PC-9 (cell line): ENCODE results near the gene RNU1-2. TPM values are rescaled to one million over a fixed set of nuclear protein-coding genes. Genes with fewer than 3 reads are reported as not detected.
"Not testable (repeated sequence)": the region's sequence is repeated elsewhere in the genome, so short reads cannot be mapped to it uniquely, and the experiment has no call there.

ENCODE experiments used
- BruUV-seq: library from RNA; stranded (reverse); fragments of 400-500 nt; replicated peaks from 2 replicates; lab custom pipeline; 2021; lab: Mats Ljungman, UMichigan
- CTCF ChIA-PET: fragments of 300-600 bp; sonication (Branson Sonifier 250); formaldehyde crosslinking; loops from one replicate; lab custom pipeline; 2022; ENCODE audit warnings: antibody characterized with exemption; lab: Charles Lee
- POLR2A ChIA-PET: fragments of 300-600 bp; sonication (Branson Sonifier 250); formaldehyde crosslinking; loops from one replicate; lab custom pipeline; 2022; ENCODE audit warnings: antibody characterized with exemption; ENCODE audit not compliant: unreplicated experiment; lab: Charles Lee
- DNase-seq, 2 experiments: peaks; one replicate each; pipeline versions ENCODE4 v3.0.0 to v3.0.0-alpha.2; 2015 to 2022; ENCODE audit warnings: mixed read lengths in 1 of 2
- H2AFZ ChIP-seq: fragments of 200-600 bp; sonication (generic); 2 replicates; pipeline ENCODE4 v1.8.1; 2017; ENCODE audit warnings: antibody characterized with exemption
- H3F3A ChIP-seq: fragments of 200-600 bp; sonication (generic); 2 replicates; pipeline ENCODE4 v1.8.1; 2017; ENCODE audit warnings: antibody characterized with exemption, mild to moderate bottlenecking, low read depth; ENCODE audit not compliant: insufficient read depth
- H3K27ac ChIP-seq: fragments of 200-600 bp; sonication (generic); 2 replicates; pipeline ENCODE4 v1.6.1; 2016; ENCODE audit warnings: mixed run types
- H3K27me3 ChIP-seq: fragments of 200-600 bp; sonication (generic); 2 replicates; pipeline ENCODE4 v1.6.1; 2016; ENCODE audit warnings: low read depth, mixed run types; ENCODE audit not compliant: insufficient read depth
- H3K36me3 ChIP-seq: fragments of 200-600 bp; sonication (generic); 2 replicates; pipeline ENCODE4 v1.6.1; 2016; ENCODE audit warnings: low read depth, mixed run types
- H3K4me1 ChIP-seq: fragments of 200-600 bp; sonication (generic); replicated peaks from 2 replicates; pipeline ENCODE4 v1.6.1; 2016; ENCODE audit warnings: mixed run types; ENCODE audit not compliant: insufficient read depth
- H3K4me2 ChIP-seq: fragments of 200-600 bp; sonication (generic); 2 replicates; pipeline ENCODE4 v1.6.1; 2017; ENCODE audit warnings: mixed run types
- H3K4me3 ChIP-seq: fragments of 200-600 bp; sonication (generic); 2 replicates; pipeline ENCODE4 v1.6.1; 2016; ENCODE audit warnings: mixed run types
- H3K79me2 ChIP-seq: fragments of 200-600 bp; sonication (generic); 2 replicates; pipeline ENCODE4 v1.6.1; 2017; ENCODE audit warnings: low read depth, mixed run types
- H3K9me2 ChIP-seq: fragments of 200-600 bp; sonication (generic); 2 replicates; pipeline ENCODE4 v1.8.1; 2017; ENCODE audit warnings: mild to moderate bottlenecking; ENCODE audit not compliant: insufficient read depth
- H3K9me3 ChIP-seq: fragments of 200-600 bp; sonication (generic); 2 replicates; pipeline ENCODE4 v1.8.1; 2016; ENCODE audit warnings: low read depth; ENCODE audit not compliant: insufficient read depth
- H4K20me1 ChIP-seq: fragments of 200-600 bp; sonication (generic); 2 replicates; pipeline ENCODE4 v1.8.1; 2017; ENCODE audit not compliant: insufficient read depth
- CTCF ChIP-seq: fragments of 200-600 bp; sonication (generic); conservative IDR thresholded peaks from 2 replicates; pipeline ENCODE4 v1.6.1; 2017; ENCODE audit warnings: mixed run types, antibody characterized with exemption, mild to moderate bottlenecking, moderate library complexity
- EZH2 ChIP-seq: fragments of 200-600 bp; sonication (generic); IDR thresholded peaks from 2 replicates; pipeline ENCODE4 v1.8.0; 2017; ENCODE audit warnings: antibody characterized with exemption, low read depth
- intact Hi-C: fragments of 100-400 bp; cut with micrococcal nuclease; formaldehyde crosslinking; loops from one replicate; pipeline ENCODE4 v1.10.0; 2022; ENCODE audit not compliant: unreplicated experiment
- total RNA-seq: library from RNA; stranded (reverse); gene quantifications from 2 replicates; pipeline ENCODE4 v1.2.3, GENCODE V29; 2021

RNU1-2 gene
- total RNA-seq, 1 experiment from 2014 or later = 1,333 TPM

- H2AFZ ChIP-seq = peak overlapping the region; percentile 77
- no peak for DNase-seq
- H3F3A ChIP-seq = no peaks in the 10 kb centered on the region
- TF ChIP-seq EZH2 = no peak
- no peak for TF ChIP-seq CTCF
- intact Hi-C loops = loop anchor here (5.0 kb wide), 2 partner anchors 34 to 134 kb away; no protein-coding TSS in a partner anchor
- H3K27me3 ChIP-seq = no peaks in the 10 kb centered on the region
- no TSS peak for BruUV-seq
- no peaks in the 10 kb centered on the region for H4K20me1 ChIP-seq
- peak overlapping the region; percentile 86 for H3K4me2 ChIP-seq
- no peaks in the 10 kb centered on the region for H3K9me2 ChIP-seq
- no peaks in the 10 kb centered on the region for H3K79me2 ChIP-seq
- no peak overlapping the region for H3K27ac ChIP-seq
- POLR2A ChIA-PET = interaction anchor here (0.7 kb wide), 1 partner anchor 21 kb away, joined by 3 read pairs; no protein-coding TSS in a partner anchor
- no peaks in the 10 kb centered on the region for H3K36me3 ChIP-seq
- no peaks in the 10 kb centered on the region for H3K9me3 ChIP-seq
- no peaks in the 10 kb centered on the region for H3K4me1 ChIP-seq
- H3K4me3 ChIP-seq = peak overlapping the region; percentile 65
- CTCF ChIA-PET = no interaction called here
Observed at GRCh38 chr1:16913181-16913832, 17.5 kb downstream of the RNU1-2 start.

GRCh38 chr1:16913833-16914662 lies 18.3 kb downstream of the RNU1-2 start:
- Histone ChIP-seq H3K27me3 (no peaks in the 10 kb centered on the region), H3K4me2 (peak overlapping the region; percentile 86), H4K20me1 (no peaks in the 10 kb centered on the region), H3K36me3 (no peaks in the 10 kb centered on the region), H3K79me2 (no peaks in the 10 kb centered on the region), H3K27ac (no peak overlapping the region), H3K9me3 (no peaks in the 10 kb centered on the region), H2AFZ (peak overlapping the region; percentile 77), H3K4me3 (peak overlapping the region; percentile 65), H3K4me1 (no peaks in the 10 kb centered on the region), H3K9me2 (no peaks in the 10 kb centered on the region), H3F3A (no peaks in the 10 kb centered on the region)
- intact Hi-C loops = loop anchor here (5.0 kb wide), 2 partner anchors 33 to 133 kb away; no protein-coding TSS in a partner anchor
- ChIA-PET POLR2A (interaction anchor here (0.7 kb wide), 1 partner anchor 20 kb away, joined by 3 read pairs; no protein-coding TSS in a partner anchor), CTCF (no interaction called here)
- BruUV-seq = no TSS peak
- DNase-seq = peak; percentile 55 to 85
- no peak for TF ChIP-seq CTCF
- no peak for TF ChIP-seq EZH2

- Histone ChIP-seq H3K4me3 (peak overlapping the region; percentile 61; the same call in 1 of the 2 replicates), H3K4me2 (peak overlapping the region; percentile 73)
- H3K27ac ChIP-seq, H3K9me2 ChIP-seq, H3K9me3 ChIP-seq, H3K27me3 ChIP-seq, H3K79me2 ChIP-seq, DNase-seq, H3K4me1 ChIP-seq, H3F3A ChIP-seq, POLR2A ChIA-PET, H4K20me1 ChIP-seq, H3K36me3 ChIP-seq, H2AFZ ChIP-seq: not testable (repeated sequence)
- BruUV-seq = TSS peak; percentile 73
- intact Hi-C loops = loop anchor here (5.0 kb wide), 2 partner anchors 32 to 132 kb away; no protein-coding TSS in a partner anchor
- CTCF ChIA-PET = interaction anchor here (0.7 kb wide), 1 partner anchor 65 kb away, joined by 4 read pairs; no protein-coding TSS in a partner anchor
Observed at GRCh38 chr1:16914928-16915626, 19.3 kb downstream of the RNU1-2 start.
